ENCODE measurements around the gene SLIT3. TPM values are rescaled to one million over a fixed set of nuclear protein-coding genes. Genes with fewer than 3 reads are reported as not detected.

Gene SLIT3
- polyA plus RNA-seq, 4 donors = 44.8 to 57.0 (median 49.6) TPM

DNA sequence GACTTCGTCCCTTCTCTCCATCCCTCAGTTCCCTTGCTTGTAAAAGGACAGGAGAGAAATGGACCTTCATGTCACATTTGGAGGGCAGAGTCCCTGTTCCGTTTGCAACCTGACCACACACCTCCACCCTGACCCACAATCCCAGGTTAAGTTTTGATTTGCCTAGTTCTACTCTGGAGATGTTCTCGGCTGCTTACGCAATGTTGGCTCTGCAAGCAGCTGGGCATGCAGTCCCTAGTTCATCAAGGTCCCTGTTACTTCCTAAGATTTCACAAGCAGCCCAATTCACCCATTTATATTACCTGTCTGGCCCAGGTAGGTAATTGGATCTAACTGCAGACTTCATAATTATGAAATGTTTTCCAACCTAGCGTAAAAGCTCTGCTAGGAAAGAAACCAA is 28.8 kb downstream of the SLIT3 start:
- DNase-seq (ENCODE audit: low read depth in 4 of 4, low spot score in 2 of 4) = no peak

DNA sequence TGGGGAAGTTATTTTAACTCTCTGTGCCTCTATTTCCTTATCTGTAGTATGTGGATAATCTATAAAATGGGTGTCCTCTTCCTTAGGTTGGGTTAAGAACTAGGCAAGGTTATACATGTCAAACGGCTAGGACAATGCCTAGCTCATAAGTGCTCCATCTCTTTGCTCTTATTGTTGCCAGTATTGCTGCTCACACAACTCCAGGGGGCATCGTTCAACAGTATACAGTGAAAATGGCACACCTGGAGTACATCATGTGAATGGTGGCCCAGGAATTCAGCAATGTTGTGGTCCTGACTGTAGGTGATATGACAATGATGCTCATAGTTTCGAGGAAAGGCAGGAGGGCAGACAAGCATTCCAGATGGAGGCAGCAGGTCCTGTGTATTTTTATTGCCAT is 30.1 kb downstream of the SLIT3 start:
- DNase-seq (ENCODE audit: low read depth in 4 of 4, low spot score in 2 of 4) = no peak

DNA sequence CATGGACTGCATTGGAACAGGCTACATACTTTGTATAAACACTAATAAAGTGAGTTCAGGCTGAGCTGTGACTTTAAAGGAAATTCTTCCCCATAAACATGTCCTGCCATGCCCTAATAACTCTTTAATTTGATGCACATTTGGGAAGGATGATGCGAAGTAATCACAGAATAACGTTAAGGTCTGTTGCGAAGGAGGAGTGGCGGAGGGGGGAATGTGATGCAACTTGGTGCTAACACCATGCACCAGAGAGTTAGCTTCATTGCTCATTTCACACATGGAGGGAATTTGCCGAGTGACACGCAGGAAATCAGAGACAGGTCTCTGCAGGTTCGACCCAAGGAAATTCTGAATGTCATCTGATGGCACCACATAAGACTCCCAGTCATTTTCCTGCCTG is 32.9 kb downstream of the SLIT3 start:
- DNase-seq (ENCODE audit: low read depth in 4 of 4, low spot score in 2 of 4) = no peak

GRCh38 chr5:169265888-169266287 is 35.1 kb downstream of the SLIT3 start:
- no peak for DNase-seq (ENCODE audit: low read depth in 4 of 4, low spot score in 2 of 4)

GRCh38 chr5:169263591-169263990 is 37.3 kb downstream of the SLIT3 start:
- DNase-seq (ENCODE audit: low read depth in 4 of 4, low spot score in 2 of 4) = no peak

GRCh38 chr5:169260896-169261569 is 39.9 kb downstream of the SLIT3 start:
- DNase-seq (ENCODE audit: low read depth in 4 of 4, low spot score in 2 of 4) = no peak

DNA sequence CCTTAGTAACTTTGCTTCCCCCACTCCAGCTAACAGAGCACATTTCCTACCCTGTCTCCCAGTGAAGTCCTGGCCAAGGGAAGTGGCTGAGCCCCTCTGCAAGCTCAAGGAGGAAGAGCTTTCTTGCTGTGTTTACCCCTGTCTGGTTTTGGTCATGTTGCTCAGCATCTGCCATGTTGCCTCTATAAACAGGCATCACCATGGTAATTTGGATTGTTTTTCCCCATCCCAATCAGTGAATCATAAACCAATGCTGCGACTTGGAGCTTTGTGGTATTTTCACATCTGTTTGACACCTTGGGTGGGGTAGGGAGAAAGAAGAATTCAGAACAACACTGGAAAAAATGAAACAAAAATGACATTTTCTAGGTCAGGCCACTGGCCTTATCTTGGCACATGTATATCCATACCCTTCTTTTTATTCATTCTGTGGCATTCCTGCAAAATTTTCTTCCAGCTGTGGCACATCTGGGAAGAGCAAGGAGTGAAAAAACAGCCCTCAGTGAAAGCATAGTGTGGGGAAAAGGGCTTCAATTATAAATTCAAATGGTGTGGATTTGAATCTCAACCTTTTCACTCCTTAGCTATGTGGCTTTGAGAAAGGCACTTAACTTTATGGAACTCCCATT is 42.5 kb downstream of the SLIT3 start:
- DNase-seq (ENCODE audit: low read depth in 4 of 4, low spot score in 2 of 4) = no peak

- DNase-seq (ENCODE audit: low read depth in 4 of 4, low spot score in 2 of 4) = no peak
These were observed 44.7 kb downstream of the SLIT3 start for GRCh38 chr5:169256191-169256590.

DNA sequence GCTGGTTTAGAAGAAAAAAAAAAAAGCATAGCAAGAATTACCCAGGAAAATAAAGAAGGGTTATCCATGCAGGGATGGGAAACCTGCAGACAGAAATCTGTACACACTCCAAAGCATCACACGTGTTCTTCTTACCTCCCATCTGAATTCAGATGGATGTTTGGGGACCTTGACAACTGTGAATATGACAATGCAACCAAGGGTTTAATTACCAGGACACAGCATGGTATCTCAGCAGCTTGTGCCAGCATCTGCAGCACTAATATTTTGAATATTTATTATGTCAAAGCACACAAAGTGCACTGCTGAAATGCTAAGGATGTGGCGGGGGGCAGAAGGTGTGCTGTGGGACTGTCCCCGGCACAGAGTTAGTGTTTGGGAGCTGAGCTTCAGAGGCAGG is 47.9 kb downstream of the SLIT3 start:
- no peak for DNase-seq (ENCODE audit: low read depth in 4 of 4, low spot score in 2 of 4)

DNA sequence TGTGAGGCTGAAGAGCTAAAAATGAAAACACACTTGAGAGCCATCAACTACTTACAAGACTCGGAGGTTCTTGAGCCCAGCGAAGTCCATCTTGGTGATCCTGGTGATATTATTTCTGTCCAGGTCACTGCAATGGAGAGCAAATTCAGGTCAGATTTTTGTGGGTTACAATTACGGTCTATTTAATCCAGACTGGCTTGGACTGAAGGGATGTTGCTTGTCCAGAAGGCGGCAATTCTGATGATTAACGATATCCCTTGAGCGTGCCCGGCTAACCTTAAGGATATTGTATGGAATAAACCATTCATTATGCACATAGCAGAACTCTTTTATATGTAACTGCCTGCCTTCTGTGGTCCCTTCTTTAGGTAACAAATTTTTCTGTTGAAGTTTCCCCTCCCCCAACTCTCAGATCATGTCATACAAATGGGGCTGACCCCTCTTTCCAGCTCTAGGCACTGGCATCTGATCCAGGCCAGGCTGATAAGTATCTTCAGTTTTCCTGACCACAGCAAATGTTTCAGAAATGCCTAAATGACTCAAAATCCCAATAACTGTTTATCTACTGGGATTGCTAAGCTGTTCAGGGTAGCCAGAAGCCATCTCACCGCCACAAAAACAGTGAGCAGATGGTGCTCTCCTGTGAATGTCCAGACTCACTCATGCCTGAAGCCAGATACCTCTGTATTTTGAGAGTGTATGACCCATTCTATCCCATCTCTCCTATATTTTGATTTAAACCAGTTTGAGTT is 49.4 kb downstream of the SLIT3 start:
- DNase-seq (ENCODE audit: low read depth in 4 of 4, low spot score in 2 of 4) = no peak

DNA sequence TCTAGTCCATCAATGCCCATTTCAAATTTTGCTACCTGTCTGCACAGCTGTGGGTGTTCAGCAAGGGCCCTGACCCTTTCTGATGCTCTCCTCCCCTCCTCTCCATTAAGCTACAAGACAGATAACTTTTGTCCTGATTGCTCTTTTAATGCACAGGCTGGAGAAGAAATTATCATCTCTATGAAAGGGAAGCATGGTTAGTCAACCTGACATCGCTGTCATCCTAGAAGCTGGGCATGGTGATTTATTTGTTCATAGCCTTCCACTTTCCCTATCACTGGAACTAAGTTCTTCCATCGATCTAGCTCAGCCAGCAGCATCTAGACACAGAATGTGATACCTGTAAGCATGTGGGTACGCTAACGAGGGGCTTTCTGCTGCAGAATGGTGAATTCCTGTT is 50.1 kb downstream of the SLIT3 start:
- DNase-seq (ENCODE audit: low read depth in 4 of 4, low spot score in 2 of 4) = no peak

DNA sequence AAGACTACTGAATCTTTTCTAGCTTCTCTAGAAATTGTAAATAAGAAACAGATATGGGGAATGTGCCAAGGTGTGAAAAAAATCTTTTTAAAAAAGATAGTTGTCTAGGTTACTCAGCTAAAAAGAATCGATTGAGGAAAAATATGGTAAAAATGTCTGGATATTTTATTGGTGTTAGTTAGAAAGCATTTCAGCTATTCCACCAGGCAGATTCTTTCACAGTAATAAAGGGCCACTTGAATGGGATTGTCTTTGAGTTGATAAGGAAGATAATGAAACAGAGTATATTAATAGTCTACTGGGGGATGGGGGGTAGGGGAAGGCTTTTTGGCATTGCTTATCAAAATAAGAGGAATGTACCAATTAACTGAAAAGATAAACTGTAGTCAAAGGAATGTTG is 51.9 kb downstream of the SLIT3 start:
- no peak for DNase-seq (ENCODE audit: low read depth in 4 of 4, low spot score in 2 of 4)

- no peak for DNase-seq (ENCODE audit: low read depth in 4 of 4, low spot score in 2 of 4)
These were observed 52.4 kb downstream of the SLIT3 start for GRCh38 chr5:169248550-169248949.

DNA sequence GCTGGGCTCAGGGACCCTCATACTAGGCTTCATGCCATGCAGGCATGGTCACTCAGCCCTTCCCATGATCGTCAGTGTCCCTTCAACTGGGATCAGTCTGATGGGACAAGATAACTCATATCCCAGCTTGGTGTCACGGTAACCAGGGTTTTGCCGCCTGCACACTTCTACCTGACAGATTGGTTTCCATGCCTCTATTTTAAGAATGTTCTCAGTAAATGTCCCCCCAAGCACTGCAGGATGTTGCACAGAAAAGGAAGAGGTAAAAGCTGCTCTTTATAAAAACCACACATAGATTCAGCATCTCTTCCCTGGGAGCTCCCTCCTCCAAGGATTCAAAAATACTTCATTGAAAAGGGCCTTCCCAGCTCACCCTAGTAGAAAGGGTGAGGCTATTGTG is 56.1 kb downstream of the SLIT3 start:
- no peak for DNase-seq (ENCODE audit: low read depth in 4 of 4, low spot score in 2 of 4)

DNA sequence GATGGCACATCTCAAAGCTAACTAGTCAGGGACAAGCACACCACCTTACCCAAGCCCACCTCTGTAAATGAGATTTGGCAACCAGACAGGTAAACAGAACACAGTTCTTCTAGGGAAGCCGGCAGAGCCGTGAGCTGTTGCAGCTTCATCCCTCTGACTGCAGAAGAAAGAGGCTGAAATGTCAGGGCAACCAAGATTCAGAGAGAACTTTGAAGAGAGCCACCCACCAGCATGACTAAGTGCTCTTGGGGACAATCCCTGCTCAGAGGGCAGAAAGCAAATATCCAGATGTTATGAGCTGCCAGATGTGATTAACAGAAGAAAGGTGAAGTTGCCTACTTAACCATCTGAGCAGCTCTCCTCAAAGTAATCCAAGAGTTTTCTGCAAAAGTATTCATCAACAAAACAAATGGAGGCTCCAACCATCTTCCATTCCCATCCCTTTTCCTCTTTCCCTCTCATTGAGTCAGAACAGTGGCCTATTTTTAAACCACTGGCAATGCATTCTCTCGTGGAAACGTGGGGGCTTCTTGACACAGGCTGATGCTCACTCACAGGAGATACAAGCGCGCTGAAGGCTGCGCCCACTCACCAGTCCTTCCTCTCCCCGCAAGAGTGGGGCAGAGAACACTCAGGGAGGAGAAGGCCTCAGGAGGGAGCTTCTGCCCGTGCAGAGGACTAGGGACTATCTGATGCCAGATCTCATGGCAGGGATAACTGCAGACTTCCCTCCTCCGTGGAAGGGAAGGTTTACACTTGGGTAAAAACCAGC is 57.1 kb downstream of the SLIT3 start:
- no peak for DNase-seq (ENCODE audit: low read depth in 4 of 4, low spot score in 2 of 4)

DNA sequence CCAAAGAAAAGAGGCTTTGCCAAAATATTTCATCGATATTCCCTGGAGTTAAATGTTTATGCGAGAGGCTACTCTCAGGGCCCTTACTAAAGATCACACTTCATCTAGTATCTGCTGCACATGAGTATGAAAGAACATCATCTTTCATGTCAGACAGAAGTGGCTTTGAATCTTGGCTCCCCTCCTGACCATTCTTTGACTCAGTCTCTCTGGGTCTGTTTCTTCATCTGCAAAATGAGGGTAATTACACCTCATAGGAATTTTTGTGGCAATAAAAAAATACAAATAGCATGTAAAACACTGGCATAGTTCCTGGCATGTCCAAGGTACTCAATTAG is 58.1 kb downstream of the SLIT3 start:
- DNase-seq (ENCODE audit: low read depth in 4 of 4, low spot score in 2 of 4) = no peak

DNA sequence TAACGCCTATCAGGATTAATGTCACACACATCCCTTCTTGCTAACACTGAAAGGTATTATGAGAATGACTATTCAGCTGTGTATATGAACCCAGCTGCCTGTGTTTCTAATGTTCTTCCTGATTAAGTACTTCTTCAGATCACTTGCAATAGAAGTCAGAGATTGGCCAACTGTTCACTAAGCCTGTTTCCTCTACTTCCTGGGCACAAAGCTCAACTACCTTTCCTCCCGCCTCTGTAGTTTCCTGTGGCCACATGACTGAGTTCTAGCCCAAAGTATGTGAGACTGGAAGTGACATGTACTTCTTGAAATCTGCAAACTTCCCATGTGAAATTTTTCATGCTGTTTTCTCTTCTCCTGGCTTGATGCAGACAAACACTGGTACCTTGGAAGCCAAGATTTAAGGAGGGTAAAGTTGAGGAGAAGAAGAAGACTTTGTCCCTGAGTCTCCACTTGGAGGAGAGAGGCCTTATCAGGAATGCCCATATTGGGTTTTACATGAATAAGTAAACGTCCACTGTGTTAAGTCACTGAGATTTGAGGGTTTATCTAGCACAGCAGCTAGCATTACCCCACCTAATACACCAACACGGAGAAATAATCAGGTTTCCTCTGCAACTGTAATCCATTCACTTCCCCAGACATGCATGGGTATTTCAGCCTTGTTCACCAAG is 58.6 kb downstream of the SLIT3 start:
- no peak for DNase-seq (ENCODE audit: low read depth in 4 of 4, low spot score in 2 of 4)

DNA sequence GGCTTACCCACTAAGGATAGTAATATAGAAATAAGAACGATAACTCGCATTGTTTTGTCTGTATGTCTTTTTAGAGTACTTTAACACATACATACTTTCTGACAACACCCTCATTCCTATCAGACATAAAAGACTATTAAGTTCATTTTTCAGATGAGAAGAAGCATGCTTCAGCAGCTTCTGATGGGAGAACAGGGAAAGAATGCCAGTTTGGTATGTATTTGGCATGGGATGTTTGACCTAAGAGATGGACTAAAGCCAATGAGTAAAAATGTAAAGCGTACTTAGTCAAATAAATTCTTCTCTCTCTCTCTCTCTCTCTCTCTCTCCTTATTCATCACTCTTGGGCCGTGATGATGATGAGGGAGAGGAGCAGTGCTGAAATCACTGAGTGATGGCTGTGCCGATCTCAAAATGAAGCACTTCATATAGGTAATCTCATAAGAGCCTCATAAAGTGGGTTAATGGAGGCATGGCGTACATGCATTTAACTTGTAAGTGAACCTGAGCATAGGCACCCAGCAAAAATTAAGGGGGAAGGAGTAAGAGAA is 71.5 kb downstream of the SLIT3 start:
- DNase-seq (ENCODE audit: low read depth in 4 of 4, low spot score in 2 of 4) = no peak

DNA sequence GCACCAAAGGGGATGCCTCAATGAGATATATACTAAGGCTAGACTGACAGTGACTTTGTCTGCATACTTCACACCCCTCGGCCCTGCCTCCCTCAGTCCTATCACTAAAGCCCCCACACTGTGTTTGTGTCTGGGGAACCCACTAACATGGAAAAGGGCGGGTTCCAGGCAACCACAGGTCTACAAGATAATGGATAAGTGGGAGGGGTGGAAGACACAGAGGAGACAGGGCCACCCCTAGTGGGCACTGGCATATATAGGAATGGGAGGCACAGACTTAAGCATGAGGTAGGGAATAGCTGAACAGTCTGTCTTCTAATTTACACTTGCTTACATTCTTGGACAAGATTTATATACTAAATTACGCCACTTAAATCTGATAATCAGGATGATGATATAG is 74.0 kb downstream of the SLIT3 start:
- DNase-seq (ENCODE audit: low read depth in 4 of 4, low spot score in 2 of 4) = no peak

DNA sequence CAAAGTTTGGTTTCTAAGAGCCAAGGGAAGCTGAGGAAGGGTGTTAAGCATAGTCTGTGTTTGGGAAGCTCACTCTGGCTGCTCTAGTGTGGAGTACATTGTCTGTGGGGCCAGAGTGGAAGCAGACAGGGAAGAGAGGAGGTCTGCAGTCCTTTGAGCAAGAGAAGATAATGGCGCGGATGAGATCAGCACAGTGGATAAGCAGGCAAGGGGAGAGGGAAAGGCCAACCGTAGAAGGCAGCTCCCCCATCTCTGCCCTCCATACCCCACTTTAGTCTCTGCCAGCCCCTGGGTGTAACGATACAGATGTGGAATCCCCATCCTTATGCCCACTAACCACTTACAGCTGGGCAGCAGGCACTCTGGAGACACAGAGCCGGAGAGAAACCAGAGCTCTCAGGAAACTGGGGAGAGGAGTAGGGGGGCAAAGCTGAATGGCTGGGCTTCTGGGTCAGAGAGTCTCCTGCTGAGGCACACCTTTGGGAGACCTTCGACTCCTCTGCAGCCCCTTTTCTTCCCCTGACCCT is 75.0 kb downstream of the SLIT3 start:
- DNase-seq (ENCODE audit: low read depth in 4 of 4, low spot score in 2 of 4) = no peak
